VCaP (cell line): Measurements from ENCODE around the gene LINS1.
A peak's percentile ranks its signal among the peaks of the same experiment; 100 is the strongest.

Experiments
- H3K27ac ChIP-seq: fragments of 450-650 bp; 2 replicates; pipeline ENCODE4 v1.5.1; 2017
- CTCF ChIP-seq: fragments of 450-650 bp; conservative IDR thresholded peaks from 2 replicates; pipeline ENCODE4 v1.5.1; 2017; ENCODE audit warnings: mild to moderate bottlenecking, moderate library complexity

Gene LINS1

GRCh38 chr15:100570735-100571313, 31.2 kb downstream of the LINS1 start:
- no peak for TF ChIP-seq CTCF
- H3K27ac ChIP-seq, result no peak overlapping the region

DNA sequence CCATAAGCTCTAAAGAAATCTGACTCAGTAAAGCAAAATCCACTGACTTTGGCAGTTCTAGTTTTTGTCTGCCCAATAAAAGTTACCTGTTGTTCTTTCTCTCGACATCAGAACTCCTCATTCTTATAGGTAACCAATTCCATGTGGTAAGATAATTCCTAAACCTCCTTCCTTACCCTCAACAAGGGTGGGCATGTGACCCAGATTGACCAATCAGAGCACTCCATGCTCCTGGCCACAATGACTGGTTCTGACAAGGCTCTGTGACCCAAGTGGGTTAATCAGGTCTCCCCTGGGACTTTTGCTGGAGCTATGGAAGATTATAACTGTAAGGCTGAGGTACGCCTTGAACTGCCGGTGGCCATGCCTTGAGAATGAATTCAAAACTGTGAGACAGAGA, 31.7 kb downstream of the LINS1 start:
- H3K27ac ChIP-seq, result no peak overlapping the region
- no peak for TF ChIP-seq CTCF

DNA sequence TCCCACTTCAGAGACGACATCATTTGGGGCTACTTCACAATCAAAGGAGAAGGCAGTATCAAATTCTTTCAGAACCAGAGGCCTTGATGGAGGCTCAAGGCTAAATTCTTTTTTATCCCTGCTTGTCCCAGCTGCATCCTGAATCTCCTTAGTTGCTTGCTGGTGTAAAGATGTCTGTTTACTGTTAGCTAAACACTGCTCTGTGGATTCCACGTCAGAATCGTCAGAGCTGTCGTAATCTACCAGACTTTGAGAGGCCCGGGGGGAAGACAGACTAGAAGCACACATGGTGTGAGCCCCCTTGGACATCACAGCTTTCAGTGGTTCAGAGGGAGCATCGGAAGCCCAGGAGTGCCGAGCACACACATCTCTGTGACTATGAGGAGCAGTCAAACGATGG, 32.6 kb downstream of the LINS1 start:
- H3K27ac ChIP-seq, result no peak overlapping the region
- TF ChIP-seq CTCF, result no peak

GRCh38 chr15:100566850-100567628, 34.9 kb downstream of the LINS1 start:
- H3K27ac ChIP-seq, result no peak overlapping the region
- no peak for TF ChIP-seq CTCF

DNA sequence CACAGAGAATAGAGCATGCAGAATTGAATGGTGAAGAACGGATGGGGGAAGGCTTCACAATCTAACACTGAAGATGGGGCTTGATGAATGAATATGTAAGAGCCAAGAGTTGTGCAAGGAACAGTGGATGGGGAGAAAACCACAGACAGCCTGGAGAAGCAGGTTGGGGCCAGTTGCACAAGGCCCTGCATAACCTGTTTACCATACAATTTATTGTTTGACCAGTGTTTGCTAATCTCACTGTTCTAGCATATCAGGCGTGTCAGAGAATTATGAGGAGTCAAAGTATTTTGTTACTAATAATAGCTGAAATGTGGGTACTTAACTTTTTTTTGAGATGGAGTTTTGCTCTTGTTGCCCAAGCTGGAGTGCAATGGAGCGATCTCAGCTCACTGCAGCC, 36.4 kb downstream of the LINS1 start:
- no peak for TF ChIP-seq CTCF
- H3K27ac ChIP-seq, result peak overlapping the region; percentile 47

GRCh38 chr15:100560323-100560722, 41.7 kb downstream of the LINS1 start:
- no peak for TF ChIP-seq CTCF
- H3K27ac ChIP-seq, result no peak overlapping the region

DNA sequence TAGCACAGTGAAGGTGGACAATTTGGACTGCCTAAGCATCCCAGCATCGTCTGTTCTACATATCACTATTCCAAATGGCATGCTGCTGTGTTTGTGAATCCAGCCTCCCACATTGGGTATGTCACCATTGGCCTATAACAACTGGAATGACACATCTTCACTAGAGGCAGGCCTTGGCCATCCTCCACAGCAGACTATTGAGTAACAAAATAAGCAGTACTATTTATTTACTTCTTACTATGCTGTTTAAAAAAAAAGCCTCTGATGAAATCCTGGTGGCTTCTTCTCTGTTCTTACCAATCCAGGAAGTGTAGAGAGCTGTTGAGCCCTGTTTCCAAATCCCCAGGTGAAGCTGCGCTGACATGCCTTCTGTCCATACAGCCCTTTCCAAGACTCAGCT, 42.7 kb downstream of the LINS1 start:
- TF ChIP-seq CTCF, result no peak
- no peak overlapping the region for H3K27ac ChIP-seq
